ENCODE data around the gene PLEKHG3.
"Not testable (repeated sequence)": the region's sequence is repeated elsewhere in the genome, so short reads cannot be mapped to it uniquely, and the experiment has no call there.

PLEKHG3 gene

GRCh38 chr14:64704143-64704742 lies at the start of gene PLEKHG3:
Gene PLEKHG3 (plus strand): TSS chr14:64704424. CDS start chr14:64727632, 23,208 bp downstream.
- DNase-seq = peak in 1 of 2 donors; percentile 47

GRCh38 chr14:64654901-64655300 lies 49.3 kb upstream of the PLEKHG3 start:
- peak in 1 of 2 donors; percentile 45 for DNase-seq

- no peak for DNase-seq
These were observed 47.2 kb upstream of the PLEKHG3 start for GRCh38 chr14:64656986-64657385.

- no peak for DNase-seq
These were observed 46.0 kb upstream of the PLEKHG3 start for GRCh38 chr14:64658201-64658600.

GRCh38 chr14:64658700-64659264 lies 45.4 kb upstream of the PLEKHG3 start:
- DNase-seq = not testable (repeated sequence)

GRCh38 chr14:64659366-64659765 lies 44.9 kb upstream of the PLEKHG3 start:
- no peak for DNase-seq

- DNase-seq = no peak
These were observed 41.0 kb upstream of the PLEKHG3 start for GRCh38 chr14:64663174-64663573.

GRCh38 chr14:64671591-64671990 lies 32.6 kb upstream of the PLEKHG3 start:
- peak; percentile 25 to 77 for DNase-seq

GRCh38 chr14:64673316-64673715 lies 30.9 kb upstream of the PLEKHG3 start:
- no peak for DNase-seq

GRCh38 chr14:64673748-64674147 lies 30.5 kb upstream of the PLEKHG3 start:
- peak; percentile 39 to 66 for DNase-seq

GRCh38 chr14:64674829-64675228 lies 29.4 kb upstream of the PLEKHG3 start:
- DNase-seq = no peak

- no peak for DNase-seq
These were observed 28.9 kb upstream of the PLEKHG3 start for GRCh38 chr14:64675312-64675711.

- DNase-seq = no peak
These were observed 27.7 kb upstream of the PLEKHG3 start for GRCh38 chr14:64676410-64677008.

GRCh38 chr14:64680013-64680713 lies 24.1 kb upstream of the PLEKHG3 start:
- DNase-seq = no peak

- no peak for DNase-seq
These were observed 23.5 kb upstream of the PLEKHG3 start for GRCh38 chr14:64680714-64681065.

- no peak for DNase-seq
These were observed 22.2 kb upstream of the PLEKHG3 start for GRCh38 chr14:64681796-64682710.

GRCh38 chr14:64682843-64683242 lies 21.4 kb upstream of the PLEKHG3 start:
- DNase-seq = no peak

- no peak for DNase-seq
These were observed 21.0 kb upstream of the PLEKHG3 start for GRCh38 chr14:64683264-64683663.

GRCh38 chr14:64684091-64684490 lies 20.1 kb upstream of the PLEKHG3 start:
- no peak for DNase-seq

- DNase-seq = no peak
These were observed 18.6 kb upstream of the PLEKHG3 start for GRCh38 chr14:64685371-64686281.

- DNase-seq = no peak
These were observed 18.0 kb upstream of the PLEKHG3 start for GRCh38 chr14:64686282-64686615.

GRCh38 chr14:64688031-64688430 lies 16.2 kb upstream of the PLEKHG3 start:
- no peak for DNase-seq

All from CD4-positive, alpha-beta T cell treated with Interferon alpha-2 for 1 hour (primary cell).